GM19240 (cell line): Measurements from ENCODE around the gene ACHE.
A peak's percentile ranks its signal among the peaks of the same experiment; 100 is the strongest.

Experiments used
- DNase-seq: peaks from one replicate; pipeline ENCODE4 v3.0.0; 2011; ENCODE audit warnings: low spot score; ENCODE audit not compliant: insufficient read length

ACHE gene

DNA sequence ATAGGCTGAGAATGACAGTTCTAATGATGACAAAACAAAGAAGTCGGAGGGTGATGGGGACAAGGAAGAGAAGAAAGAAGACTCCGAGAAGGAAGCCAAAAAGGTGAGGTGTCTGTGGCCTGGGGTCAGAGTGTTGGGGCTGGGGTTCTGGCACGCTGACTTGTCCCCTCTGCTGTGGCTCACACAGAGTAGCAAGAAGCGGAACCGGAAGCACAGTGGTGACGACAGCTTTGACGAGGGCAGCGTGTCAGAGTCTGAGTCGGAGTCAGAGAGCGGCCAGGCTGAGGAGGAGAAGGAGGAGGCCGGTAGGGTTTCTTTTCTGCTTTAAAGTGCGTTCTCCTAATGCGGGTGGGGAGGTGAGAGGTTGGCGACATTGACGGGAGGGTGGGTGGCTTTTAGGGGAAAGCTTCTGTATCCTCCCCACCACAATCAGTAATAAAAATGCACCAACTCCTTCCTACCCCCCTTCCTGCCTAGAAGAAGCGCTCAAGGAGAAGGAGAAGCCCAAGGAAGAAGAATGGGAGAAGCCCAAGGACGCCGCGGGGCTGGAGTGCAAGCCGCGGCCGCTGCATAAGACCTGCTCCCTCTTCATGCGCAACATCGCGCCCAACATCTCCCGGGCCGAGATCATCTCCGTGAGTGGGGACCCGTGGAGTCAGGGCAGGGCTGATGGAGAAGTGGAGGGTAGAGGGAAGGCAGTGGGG is 10.8 kb downstream of the ACHE start:
- no peak for DNase-seq

DNA sequence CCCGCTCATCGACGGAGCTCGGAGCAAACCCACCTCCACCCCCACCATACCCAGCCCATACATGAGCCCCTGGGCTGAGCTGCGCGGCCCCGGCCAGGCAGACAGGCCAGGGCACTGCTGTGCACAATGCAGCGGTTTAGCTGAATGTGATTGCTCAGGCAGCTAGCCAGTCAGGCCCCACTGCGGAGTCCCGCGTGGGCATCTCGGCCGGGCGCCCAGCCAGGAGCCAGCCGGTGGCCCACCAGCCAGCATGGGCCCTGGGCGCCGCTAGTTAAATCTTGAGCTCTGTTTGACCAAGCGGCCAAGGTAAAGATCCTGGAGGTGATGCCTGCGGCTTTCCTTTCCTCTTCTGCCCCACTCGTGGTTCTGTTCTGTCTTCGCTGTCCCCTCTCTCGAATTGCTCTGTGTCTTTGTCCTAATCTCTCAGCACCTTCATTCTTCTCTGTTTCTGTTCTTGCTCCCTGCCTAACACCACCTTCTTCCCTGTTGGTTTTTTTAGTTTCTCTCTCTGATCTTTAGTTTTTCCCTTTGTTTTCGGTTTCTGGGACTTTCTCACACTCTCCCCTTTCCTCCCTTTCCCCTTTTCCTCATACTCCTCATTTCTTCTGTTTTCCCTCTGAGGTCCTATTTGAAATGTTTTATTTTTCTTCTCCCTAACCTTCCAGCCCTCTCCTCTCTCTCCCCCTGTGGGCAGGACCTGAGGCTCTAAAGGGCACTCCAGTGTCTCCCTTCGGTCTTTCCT is 12.7 kb downstream of the ACHE start:
- DNase-seq: no peak

DNA sequence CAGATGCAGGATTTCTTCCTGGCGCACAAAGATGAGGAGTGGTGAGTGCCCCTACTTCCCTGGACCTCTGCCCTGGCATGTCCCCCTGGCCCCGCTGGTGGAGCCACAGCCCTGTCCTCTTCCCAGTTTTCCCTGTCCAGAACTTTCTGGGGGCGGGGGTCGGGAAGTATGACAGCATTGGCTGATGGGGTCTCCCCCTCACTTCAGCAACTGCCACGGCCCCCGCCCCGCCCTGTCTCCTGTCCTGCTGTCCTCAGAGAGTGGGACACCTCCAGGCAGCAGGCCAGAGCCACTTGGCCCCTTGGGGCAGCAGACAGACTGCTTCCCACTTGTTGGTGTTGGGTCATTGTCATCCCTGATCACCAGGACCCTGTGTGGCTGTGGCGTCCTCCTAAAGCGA is 13.5 kb downstream of the ACHE start:
- DNase-seq: no peak

DNA sequence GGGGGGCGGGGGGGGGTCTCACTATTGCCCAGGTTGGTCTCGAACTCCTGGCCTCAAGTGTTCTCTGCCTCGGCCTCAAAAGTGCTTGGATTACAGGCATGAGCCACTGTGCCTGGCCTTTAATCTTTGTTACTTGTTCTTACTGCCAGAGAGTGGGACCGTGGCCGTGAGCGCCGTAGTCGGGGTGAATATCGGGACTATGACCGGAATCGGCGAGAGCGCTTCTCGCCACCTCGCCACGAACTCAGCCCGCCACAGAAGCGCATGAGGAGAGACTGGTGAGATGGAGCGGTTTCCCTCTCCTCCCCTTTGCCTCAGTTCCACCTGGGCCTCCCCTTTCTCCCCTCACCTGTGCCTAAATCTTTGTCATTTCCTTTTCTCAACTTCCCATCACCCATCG is 14.6 kb downstream of the ACHE start:
- no peak for DNase-seq

DNA sequence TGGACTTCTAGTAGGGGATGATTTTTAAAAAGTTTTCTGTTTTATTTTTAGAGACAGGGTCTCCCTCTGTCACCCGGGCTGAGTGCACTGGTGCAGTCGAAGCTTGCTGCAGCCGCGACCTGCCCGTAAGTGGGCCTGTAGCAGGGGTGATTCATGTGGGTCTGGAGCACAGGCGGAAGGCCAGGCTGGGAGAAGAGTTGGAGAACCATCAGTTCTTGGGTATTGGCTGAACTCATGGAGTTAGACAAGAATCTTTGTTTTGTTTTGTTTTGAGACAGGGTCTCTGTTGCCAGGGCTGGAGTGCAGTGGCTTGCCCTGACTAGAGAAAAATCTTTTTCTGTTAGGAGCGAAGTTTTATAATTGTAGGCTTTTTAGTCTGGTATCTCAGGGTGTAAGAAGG is 15.0 kb downstream of the ACHE start:
- DNase-seq: no peak

DNA sequence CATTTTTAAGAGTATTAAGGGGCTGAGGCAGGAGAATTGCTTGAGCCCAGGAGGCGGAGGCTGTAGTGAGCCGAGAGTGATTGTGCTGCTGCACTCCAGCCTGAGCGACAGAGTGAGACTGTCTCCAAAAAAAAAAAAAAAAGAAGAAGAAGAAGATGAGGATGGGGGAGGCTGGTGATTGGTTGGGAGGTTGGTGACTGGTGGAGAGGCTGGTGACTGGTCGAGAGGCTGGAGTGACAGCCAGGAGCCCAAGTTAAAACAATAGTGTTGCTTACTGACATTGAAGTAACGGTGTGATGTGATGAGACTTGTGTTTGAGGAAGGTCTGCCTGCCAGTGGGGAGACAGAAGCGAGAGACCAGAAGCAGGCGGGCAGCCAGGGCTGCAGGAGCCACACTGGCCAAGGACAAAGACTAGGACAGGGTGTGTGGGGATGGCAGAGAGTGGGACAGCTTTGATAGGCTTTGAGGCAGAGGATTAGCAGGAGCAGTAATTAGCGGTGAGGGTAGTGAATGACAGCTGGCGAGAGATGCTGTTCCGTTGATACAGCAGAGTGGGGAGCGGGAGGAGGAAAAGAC is 15.9 kb downstream of the ACHE start:
- no peak for DNase-seq

DNA sequence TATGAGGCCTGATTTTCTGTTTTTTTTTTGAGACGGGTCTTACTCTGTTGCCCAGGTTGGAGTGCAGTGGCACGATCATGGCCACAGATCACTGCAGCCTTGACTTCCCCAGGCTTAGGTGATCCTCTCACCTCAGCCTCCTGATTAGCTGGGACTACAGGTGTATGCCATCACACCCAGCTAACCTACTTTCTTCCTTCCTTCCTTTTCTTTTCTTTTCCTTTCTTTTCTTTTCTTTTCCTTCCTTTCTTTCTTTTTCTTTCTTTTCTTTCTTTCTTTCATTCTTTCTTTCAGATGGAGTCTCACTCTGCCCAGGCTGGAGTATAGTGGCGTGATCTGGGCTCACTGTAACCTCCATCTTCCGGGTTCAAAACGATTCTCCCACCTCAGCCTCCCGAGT is 17.0 kb downstream of the ACHE start:
- no peak for DNase-seq

DNA sequence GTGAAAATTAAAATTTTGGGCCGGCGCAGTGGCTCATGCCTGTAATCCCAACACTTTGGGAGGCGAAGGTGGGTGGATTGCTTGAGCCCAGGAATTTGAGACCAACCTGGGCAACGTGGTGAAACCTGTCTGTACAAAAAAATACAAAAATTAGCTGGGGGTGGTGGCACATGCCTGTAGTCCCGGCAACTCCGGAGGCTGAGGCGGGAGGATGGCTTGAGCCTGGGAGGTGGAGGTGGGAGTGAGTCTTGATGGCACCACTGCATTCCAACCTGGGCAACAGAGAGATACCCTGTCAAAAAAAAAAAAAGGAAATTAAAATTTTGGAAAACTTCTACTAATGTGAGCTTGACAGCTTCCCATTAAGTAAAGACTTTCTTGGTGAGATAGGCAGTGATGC is 17.7 kb downstream of the ACHE start:
- DNase-seq: no peak

- DNase-seq: peak; percentile 55
These were observed 20.3 kb downstream of the ACHE start for GRCh38 chr7:100875356-100875751.

- DNase-seq: peak; percentile 97
These were observed 20.9 kb downstream of the ACHE start, which contains the start of gene SRRT for GRCh38 chr7:100874577-100875355. Gene SRRT, plus strand, starts transcription at chr7:100875103. Its CDS starts 488 bp downstream, at chr7:100875591.

- DNase-seq: no peak
These were observed 21.4 kb downstream of the ACHE start for GRCh38 chr7:100874300-100874576.

DNA sequence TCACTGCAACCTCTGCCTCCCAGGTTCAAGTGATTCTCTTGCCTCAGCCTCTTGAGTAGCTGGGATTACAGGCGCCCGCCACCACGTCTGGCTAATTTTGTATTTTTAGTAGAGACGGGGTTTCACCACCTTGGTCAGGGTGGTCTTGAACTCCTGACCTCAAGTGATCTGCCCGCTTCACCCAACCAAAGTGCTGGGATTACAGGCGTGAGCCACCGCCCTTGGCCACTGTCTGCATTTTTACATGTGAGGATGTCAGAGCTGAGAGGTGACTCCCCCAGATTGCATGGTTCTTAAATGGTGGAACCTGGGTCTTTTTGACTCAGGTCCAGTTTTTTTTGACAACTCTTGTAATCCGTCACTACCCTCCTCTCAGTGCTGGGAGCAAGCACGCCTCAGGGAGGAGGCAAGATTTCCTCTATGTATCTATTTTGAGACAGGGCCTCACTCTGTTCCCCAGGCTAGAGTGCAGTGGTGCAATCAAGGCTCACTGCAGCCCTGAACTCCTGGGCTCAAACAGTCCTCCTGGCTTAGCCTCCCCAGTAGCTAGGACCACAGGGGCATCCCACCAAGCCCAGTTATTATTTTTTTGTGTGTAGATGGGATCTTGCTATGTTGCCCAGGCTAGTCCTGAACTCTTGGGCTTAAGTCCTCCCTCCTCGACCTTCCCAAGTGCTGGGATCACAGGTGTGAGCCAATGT is 21.9 kb downstream of the ACHE start:
- no peak for DNase-seq

DNA sequence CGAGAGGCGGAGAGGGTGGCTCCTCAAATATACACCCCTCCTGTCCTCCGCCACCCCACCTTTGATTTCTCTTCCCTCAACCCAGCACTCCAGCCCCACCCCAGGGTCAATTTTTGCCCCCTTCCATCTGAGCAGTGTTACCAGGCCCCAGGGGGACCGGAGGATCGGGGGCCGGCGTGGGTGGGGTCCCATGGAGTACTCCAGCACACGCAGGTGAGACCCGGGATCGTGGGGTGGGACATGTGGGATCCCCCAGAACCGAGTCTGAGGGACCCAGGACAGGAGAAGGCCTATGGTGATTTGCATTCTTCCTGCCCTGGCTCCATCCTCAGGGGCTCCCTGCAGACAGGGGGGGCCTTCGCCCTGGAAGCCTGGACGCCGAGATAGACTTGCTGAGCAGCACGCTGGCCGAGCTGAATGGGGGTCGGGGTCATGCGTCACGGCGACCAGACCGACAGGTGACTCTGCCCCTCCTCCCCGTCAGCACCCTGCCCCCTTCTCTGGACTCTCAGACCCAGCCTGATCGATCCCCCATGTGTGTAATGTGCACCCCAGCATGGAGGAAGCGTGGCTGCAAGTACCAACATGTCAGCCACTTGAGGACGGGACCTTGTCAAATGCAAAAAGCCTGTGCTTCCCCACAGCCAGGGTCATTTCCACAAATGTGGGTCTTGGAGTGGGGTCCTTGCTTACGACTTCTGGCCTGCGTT is 27.8 kb downstream of the ACHE start:
- DNase-seq: no peak

- no peak for DNase-seq
These were observed 28.5 kb downstream of the ACHE start, which contains the start of gene TRIP6 for GRCh38 chr7:100867040-100867775. Gene TRIP6, plus strand, starts transcription at chr7:100867387. Its CDS starts 111 bp downstream, at chr7:100867498.

DNA sequence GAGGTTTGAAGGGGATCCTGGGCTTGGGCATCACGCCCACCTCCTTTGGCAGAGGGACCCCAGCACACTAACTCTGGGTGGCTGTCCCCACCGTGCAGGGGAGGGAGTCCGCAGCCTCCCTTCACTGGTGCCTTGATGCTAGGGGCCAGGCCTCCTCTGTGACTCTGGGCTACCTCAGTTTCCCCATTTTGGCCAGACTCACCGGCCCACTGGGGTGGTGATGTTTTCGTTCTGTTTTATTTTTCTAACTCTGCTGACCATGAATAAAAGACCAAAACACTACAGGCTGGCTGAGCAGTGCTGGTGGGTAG is 29.0 kb downstream of the ACHE start:
- no peak for DNase-seq

- no peak for DNase-seq
These were observed 29.6 kb downstream of the ACHE start for GRCh38 chr7:100865938-100866728.

DNA sequence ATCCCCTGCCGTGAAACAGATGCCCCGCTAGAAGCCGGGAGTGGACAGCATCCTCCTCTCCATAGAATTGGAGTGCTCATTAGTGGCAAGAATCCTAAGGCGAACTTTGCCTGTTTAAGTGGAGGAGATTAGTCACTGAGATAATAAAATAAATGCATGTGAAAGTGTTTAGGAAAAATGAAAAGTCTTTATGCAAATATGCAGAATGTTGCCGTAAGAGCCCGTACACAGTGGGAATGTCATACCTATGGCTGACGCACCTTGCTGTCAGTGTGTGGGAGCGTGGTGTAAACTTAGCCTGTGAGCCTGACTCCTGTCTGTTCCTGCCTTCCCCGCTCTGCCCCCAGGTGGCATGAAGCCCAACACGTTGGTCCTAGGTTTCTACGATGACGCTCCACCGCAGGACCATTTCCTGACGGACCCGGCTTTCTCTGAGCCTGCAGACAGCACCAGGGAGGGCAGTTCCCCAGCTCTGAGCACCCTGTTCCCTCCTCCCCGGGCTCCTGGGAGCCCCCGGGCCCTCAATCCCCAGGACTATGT is 30.2 kb downstream of the ACHE start:
- DNase-seq: no peak

GRCh38 chr7:100864263-100864845 is 31.3 kb downstream of the ACHE start:
- DNase-seq: no peak
